HG03064 (cell line): ENCODE results near the gene TMEM184B.
A peak's percentile ranks its signal among the peaks of the same experiment; 100 is the strongest.

Experiments
- ATAC-seq: cut with Tn5 transposase; IDR thresholded peaks from one replicate; pipeline ENCODE4 v1.9.1; 2021; ENCODE audit warnings: low read depth; ENCODE audit not compliant: unreplicated experiment

TMEM184B gene

GRCh38 chr22:38272373-38273134 is at the start of gene TMEM184B:
Gene TMEM184B (minus strand): TSS chr22:38273010. CDS start chr22:38247961, 25,049 bp downstream.
- peak; percentile 68 for ATAC-seq

GRCh38 chr22:38320605-38321402 is 48.0 kb upstream of the TMEM184B start:
- ATAC-seq, result no peak

- no peak for ATAC-seq
Observed at GRCh38 chr22:38318792-38319773, 46.3 kb upstream of the TMEM184B start.

GRCh38 chr22:38317995-38318715 is 45.3 kb upstream of the TMEM184B start:
- ATAC-seq, result no peak

- no peak for ATAC-seq
Observed at GRCh38 chr22:38317122-38317994, 44.5 kb upstream of the TMEM184B start, which contains the start of gene CSNK1E. Gene CSNK1E (minus strand): TSS chr22:38317433. CDS start chr22:38314157, 3,276 bp downstream.

GRCh38 chr22:38316364-38317121 is 43.7 kb upstream of the TMEM184B start:
- ATAC-seq, result no peak

- no peak for ATAC-seq
Observed at GRCh38 chr22:38315823-38316363, 43.1 kb upstream of the TMEM184B start.

- no peak for ATAC-seq
Observed at GRCh38 chr22:38314933-38315822, 42.4 kb upstream of the TMEM184B start.

GRCh38 chr22:38314051-38314932 is 41.5 kb upstream of the TMEM184B start:
- ATAC-seq, result no peak

GRCh38 chr22:38313384-38313955 is 40.7 kb upstream of the TMEM184B start:
- no peak for ATAC-seq

GRCh38 chr22:38312261-38312800 is 39.5 kb upstream of the TMEM184B start:
- no peak for ATAC-seq

- no peak for ATAC-seq
Observed at GRCh38 chr22:38311323-38311620, 38.5 kb upstream of the TMEM184B start.

- no peak for ATAC-seq
Observed at GRCh38 chr22:38310518-38311322, 37.9 kb upstream of the TMEM184B start.

GRCh38 chr22:38309614-38310517 is 37.1 kb upstream of the TMEM184B start:
- no peak for ATAC-seq
